GM19238 (cell line): ENCODE data around the gene KCNQ1OT1.

Experiments used
- DNase-seq: peaks from one replicate; pipeline ENCODE4 v3.0.0; 2011; ENCODE audit warnings: low spot score; ENCODE audit not compliant: insufficient read length

The KCNQ1OT1 gene

DNA sequence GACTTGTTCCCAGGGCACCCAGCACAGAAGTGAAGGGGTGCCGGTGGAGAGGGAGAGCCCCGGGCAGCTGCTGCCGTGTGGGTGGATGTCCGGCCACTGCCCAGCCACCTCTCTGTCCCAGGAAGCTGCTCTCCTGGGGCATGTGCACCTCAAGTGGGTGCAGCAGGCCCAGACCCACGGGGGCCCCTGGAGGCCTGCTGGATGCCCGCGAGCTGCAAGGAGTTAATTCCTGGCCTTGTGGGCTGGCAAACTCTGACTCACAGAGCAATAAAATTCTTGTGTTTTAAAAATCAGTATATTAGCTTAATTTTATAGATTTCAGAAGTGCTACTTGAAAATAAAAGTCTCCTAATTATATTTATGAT, 37.4 kb upstream of the KCNQ1OT1 start:
- DNase-seq: no peak

DNA sequence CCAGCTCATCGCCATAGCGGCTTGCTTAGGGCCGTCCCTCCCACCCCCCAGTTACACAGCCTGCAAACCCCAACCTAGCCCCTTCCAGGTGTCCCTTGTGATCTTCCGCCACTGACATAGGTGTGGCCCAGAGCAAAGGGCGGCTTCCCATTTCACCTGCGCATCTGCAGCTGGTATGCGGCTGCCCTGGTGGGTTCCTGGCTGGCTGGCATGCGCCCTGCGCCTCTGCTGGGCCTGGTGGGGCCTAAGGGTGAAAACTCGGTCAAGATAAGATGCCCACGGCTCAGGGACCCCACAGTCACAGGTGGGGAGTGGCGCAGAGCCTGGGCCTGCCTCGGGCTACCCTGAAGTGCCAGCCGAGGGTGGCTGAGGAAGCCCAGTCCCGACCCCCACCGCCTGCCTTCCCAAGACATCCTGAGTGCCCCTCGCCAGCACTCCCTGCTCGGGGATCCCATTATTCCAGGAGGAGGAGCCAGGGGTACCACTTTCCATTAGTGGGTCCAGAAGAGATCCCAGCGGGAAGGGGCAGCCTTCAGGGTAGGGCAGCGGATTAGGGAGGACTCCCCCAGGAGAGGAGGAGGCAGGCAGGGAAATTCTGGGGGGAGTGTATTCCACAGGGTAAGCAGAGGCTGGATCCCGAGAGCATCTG, 36.9 kb upstream of the KCNQ1OT1 start:
- no peak for DNase-seq

GRCh38 chr11:2735053-2735589, 35.3 kb upstream of the KCNQ1OT1 start:
- DNase-seq: no peak

DNA sequence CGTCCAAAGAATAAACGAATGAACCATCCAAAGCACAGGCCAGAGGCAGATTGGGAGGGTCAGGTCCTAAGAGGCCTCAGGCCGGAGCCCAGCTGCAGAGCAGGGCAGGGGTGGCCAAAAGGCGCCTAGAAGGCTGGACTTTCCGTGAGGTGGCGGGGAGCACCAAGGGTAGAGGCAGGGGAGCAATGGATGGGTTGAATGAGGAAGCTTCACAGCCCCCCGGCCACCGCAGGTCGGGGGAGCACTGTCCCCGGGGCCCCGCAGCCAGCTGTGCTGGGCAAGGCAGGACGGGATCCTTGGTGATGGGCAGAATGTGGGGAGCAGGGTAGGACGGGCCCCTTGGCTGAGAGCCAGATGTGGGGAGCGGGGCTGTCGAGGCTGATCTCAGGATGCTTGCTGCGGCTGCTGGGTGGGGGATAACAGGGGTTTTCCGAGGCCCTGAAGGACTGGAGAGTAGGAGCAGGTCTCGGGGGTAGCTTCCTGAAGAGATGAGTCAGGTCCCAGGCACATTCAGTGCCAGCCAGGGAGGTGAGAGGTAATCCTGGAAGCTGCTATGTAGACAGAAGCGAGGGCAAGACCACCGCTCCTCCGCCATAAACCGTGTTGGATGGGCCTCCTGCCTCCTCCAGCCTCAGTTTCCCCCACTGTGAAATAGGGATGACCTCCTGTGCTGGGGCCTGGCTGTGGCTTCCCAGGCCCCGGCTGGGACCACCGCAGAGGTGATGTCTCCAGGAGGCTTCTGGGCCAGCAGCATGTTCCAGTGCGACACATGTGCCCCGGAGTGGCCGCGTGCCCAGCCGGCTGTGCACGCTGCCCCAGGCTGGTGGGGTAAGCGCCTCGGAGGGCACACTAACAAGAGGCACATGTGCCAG, 34.6 kb upstream of the KCNQ1OT1 start:
- DNase-seq: no peak

DNA sequence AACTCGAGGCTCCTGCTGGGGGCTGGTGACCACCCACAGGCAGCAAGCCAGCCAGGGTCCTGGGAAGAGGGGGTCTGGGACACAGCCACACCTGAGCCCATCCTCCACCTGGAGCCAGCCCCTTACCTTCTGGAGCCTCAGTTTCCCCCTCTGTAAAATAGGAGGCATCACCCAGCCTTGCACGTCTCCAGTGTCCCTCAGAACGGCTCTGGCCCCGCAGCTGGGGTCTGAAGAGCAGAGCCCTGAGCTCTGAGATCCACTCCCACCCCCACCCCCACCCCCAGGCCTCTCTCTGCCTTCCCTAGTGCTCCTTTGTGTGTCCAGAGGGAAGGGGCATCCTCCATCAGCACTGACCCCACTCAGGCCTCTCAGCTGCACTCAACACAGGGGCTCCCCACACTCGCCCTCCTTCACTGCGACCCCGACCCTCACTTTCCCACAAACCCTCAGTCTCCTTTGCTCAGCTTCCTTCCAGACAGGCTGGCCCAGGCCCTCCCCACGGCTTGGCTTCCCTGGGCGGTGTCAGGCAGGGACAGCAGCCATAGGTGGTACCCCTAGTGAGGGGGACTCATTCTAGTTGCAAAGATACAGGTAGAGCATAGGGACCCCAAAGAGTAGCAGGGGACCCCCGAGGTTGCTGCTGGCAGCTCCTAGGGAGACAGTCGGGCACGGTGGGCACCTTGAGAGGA, 33.3 kb upstream of the KCNQ1OT1 start:
- no peak for DNase-seq

DNA sequence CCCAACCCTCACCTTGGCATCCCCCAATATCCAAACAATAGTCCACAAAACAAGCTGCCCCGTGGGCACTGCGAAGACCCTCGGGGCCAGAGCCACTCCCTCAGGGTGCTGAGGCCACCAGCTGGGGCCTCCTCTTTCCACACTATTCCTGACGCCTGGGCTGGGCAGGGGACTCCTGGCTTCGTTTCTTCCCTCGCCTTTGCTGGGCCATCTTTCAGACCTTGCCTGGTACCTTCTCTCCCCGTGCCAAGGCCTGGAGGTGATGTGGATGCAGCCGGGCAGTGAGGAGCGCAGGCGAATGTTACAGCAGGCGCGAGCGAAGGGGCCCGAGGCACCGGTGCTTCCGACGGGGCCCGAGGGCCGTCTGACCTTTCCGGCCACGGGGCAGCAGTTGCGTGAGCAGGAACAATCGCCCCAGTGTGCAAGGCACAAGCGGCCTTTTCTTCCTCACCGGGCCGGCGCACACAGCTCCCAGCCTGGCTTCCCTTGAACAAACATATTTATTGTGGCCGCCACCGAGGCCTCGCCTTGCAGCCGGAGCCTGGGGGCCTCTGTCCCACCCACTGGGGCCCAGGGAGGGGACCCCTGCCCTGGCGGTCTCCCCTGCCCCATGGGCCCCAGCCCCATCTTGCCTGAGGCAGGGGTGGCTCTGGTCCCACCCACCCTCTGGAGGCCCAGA, 32.6 kb upstream of the KCNQ1OT1 start:
- DNase-seq: no peak

DNA sequence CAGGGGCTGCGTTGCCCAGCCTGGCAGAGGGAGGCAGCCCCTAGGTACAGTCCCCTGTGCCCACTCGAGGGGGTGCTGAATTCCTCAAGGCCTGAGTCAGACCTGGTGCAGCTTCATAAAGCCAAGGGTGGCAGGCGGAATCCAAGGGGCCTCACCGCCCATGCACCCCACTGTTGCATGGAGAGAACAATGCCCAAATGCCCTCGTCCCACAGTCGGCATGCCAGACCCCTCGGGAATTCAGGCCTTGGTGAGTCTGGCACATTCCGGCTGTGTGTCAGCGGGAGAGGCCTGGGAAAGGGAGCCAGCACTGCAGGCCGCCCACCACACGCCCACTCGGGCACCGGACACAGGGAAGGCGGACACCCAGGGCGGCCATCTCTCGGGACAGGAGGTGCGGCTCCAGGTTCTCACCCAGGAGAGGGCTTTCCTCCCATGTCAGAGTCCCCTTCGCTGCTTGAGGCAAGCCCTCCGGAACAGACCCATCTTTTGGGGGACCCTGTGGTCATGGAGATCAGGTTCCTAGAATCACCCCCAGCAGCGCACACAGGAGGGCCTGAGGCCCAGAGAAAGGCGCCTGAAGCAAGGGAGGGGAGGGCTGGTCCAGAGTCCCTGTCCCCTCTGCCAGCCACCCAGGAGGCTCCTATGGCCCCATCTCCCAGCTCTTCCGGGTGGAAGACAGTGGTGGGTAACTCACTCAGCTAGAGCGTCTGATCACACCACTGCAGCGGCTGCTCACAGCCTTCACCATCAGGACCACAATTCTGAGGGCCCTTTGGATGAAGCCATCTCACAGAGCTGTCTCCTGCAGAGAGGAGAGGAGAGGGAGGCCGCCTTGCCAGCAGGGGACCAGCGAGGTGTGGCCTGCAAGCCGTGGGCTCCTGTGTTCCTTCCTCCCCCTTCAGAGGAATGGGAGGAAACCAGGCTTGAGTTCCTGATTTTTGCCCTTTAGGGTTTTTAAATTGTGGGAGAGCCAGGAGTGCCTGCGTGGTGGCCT, 31.6 kb upstream of the KCNQ1OT1 start:
- DNase-seq: no peak

- DNase-seq: no peak
Observed at GRCh38 chr11:2730272-2731129, 30.7 kb upstream of the KCNQ1OT1 start.

DNA sequence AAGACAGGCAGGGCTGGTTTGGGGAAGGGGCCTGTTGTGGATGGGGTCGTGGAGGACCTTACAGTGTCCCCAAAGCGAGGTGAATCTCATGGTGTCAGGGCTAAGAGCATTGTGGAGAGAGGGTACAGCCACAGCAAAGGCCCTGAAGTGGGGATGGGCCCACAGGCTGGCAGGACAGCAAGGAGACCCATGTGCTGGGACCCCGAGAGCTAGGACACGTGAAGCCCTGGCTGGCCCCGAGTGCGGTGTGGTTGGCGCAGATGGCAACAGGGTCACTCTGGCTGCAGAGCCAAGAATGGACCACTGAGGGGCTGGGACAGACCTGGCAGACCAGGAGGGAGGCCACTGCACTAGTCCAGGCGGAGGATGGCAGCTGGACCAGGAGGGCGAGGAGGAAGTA, 30.0 kb upstream of the KCNQ1OT1 start:
- no peak for DNase-seq

DNA sequence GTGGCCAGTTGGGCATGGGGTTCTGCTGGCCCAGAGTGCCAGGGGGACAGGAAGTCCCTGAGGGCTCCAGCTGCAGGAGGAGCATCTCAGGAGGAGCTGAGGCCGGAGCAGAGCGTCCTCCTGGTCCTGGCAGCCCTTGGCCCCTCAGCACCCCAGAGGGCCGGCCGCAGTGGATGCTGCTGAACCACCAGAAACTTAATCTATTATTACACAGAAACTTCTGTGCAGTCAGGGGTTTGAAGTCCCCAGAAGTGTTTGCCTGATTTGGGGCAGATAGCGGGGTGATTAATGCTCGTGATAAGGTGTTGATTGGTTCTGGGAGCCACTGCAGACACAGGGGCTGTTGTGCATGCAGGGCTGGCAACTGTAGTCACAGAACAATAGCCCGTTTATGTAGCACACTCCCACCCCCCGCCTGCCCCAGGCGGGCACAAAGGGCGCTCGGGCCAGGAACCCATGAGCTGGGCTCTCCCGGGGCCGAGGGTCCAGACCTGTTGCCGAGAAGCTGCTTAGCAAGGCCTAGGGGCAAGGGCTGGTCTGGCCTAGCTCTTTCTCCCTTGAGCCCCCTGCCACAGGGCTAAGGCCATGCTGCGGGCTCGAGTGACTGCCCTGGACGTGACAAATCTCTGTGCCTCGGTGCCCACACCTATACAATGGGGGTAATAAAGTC, 29.0 kb upstream of the KCNQ1OT1 start:
- no peak for DNase-seq

DNA sequence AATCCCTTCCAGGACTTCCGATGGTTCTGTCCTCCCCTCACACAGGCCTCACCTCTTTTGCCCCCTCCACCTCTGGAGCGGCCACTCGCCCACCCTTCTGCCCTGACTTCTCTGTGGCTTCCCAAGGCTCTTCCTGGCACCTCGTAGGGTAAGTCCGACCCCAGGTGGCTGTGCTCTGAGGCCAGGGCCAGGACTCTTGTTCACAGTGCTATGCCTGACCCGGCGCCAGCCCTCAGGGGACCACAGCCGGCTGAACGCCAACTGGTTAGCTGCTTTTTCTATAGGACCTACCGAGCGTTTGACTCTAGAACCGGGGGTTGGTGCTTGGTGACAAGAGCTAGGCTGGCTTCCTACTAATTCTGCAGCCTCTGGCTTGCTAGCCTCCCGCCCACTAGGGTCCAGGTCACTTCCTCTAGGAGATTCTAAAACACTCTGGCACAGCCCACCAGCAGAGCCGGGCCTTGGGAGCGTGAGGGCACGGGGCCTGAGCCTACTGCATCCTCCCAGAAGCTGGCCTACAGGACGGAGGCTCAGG, 28.4 kb upstream of the KCNQ1OT1 start:
- no peak for DNase-seq

GRCh38 chr11:2726964-2727363, 27.2 kb upstream of the KCNQ1OT1 start:
- DNase-seq: no peak

GRCh38 chr11:2725368-2726300, 25.8 kb upstream of the KCNQ1OT1 start:
- no peak for DNase-seq

- DNase-seq: no peak
Observed at GRCh38 chr11:2724653-2725367, 25.0 kb upstream of the KCNQ1OT1 start.

GRCh38 chr11:2724104-2724503, 24.3 kb upstream of the KCNQ1OT1 start:
- no peak for DNase-seq

- DNase-seq: no peak
Observed at GRCh38 chr11:2722955-2723354, 23.2 kb upstream of the KCNQ1OT1 start.
